IMR-90 (cell line): ENCODE results near the gene ZNRF3. TPM values are rescaled to one million over a fixed set of nuclear protein-coding genes. Genes with fewer than 3 reads are reported as not detected.

Experiments
- ATAC-seq: fragments of 200-7000 bp; cut with Tn5 transposase; 2 replicates; pipeline ENCODE4 v1.9.1; 2020; ENCODE audit warnings: low read depth, mild to moderate bottlenecking, moderate library complexity
- BruUV-seq: library from RNA; stranded (reverse); fragments of 400-500 nt; replicated peaks from 2 replicates; lab custom pipeline; 2021; lab: Mats Ljungman, UMichigan
- CTCF ChIA-PET: fragments of 300-600 bp; formaldehyde crosslinking; extraction: SDS; loops from one replicate; lab custom pipeline; 2021; ENCODE audit warnings: antibody characterized with exemption; lab: Yijun Ruan, JAX
- POLR2A ChIA-PET: fragments of 300-600 bp; sonication (Branson Sonifier 250); formaldehyde crosslinking; loops from one replicate; lab custom pipeline; 2022; ENCODE audit warnings: antibody characterized with exemption; ENCODE audit not compliant: unreplicated experiment; lab: Charles Lee
- DNase-seq: peaks from one replicate; pipeline ENCODE4 v3.0.0; 2013
- H2AFZ ChIP-seq: replicated peaks from 2 replicates; pipeline ENCODE3; 2013; ENCODE audit warnings: low read length, mild to moderate bottlenecking; ENCODE audit not compliant: poor library complexity
- H2AK5ac ChIP-seq: 2 replicates; pipeline ENCODE4 v1.6.1; 2013; ENCODE audit warnings: low read depth, low read length, inconsistent platforms
- H2AK9ac ChIP-seq: replicated peaks from 2 replicates; pipeline ENCODE3; 2013; ENCODE audit warnings: mild to moderate bottlenecking, low read depth, low read length, moderate library complexity; ENCODE audit not compliant: poor library complexity
- H2BK120ac ChIP-seq: 2 replicates; pipeline ENCODE4 v1.6.1; 2013; ENCODE audit warnings: low read depth, low read length, inconsistent platforms
- H2BK15ac ChIP-seq: 3 replicates; pipeline ENCODE4 v1.6.1; 2013; ENCODE audit warnings: low read depth, low read length, inconsistent platforms
- H2BK20ac ChIP-seq: 2 replicates; pipeline ENCODE4 v1.6.1; 2013; ENCODE audit warnings: low read depth, mild to moderate bottlenecking, inconsistent platforms, low read length, moderate library complexity
- H2BK5ac ChIP-seq: 2 replicates; pipeline ENCODE4 v1.6.1; 2013; ENCODE audit warnings: mild to moderate bottlenecking, low read depth, low read length, inconsistent platforms; ENCODE audit not compliant: poor library complexity, severe bottlenecking
- H3K14ac ChIP-seq: replicated peaks from 2 replicates; pipeline ENCODE4 v1.6.1; 2013; ENCODE audit warnings: low read depth, low read length, inconsistent platforms
- H3K18ac ChIP-seq: 2 replicates; pipeline ENCODE4 v1.6.1; 2013; ENCODE audit warnings: low read depth, low read length, control low read depth
- H3K23ac ChIP-seq: 2 replicates; pipeline ENCODE4 v1.6.1; 2013; ENCODE audit warnings: low read depth, low read length, inconsistent platforms
- H3K27ac ChIP-seq: 2 replicates; pipeline ENCODE4 v1.5.1; 2013; ENCODE audit warnings: mild to moderate bottlenecking, control low read depth, low read length; ENCODE audit not compliant: insufficient read depth
- H3K27me3 ChIP-seq: 2 replicates; pipeline ENCODE4 v1.6.1; 2013; ENCODE audit warnings: low read length; ENCODE audit not compliant: control insufficient read depth, insufficient read depth
- H3K36me3 ChIP-seq: 2 replicates; pipeline ENCODE4 v1.6.1; 2013; ENCODE audit warnings: low read length, mixed read lengths; ENCODE audit not compliant: control insufficient read depth, insufficient read depth
- H3K4ac ChIP-seq: 2 replicates; pipeline ENCODE4 v1.6.1; 2013; ENCODE audit warnings: low read depth, low read length, inconsistent platforms
- H3K4me1 ChIP-seq: 2 replicates; pipeline ENCODE4 v1.6.1; 2013; ENCODE audit warnings: low read length, mixed read lengths; ENCODE audit not compliant: control insufficient read depth, insufficient read depth
- H3K4me2 ChIP-seq: 2 replicates; pipeline ENCODE4 v1.6.1; 2013; ENCODE audit warnings: low read depth, mild to moderate bottlenecking, control low read depth, low read length, moderate library complexity
- H3K4me3 ChIP-seq: 2 replicates; pipeline ENCODE4 v1.5.1; 2013; ENCODE audit warnings: low read depth, mild to moderate bottlenecking, control low read depth, low read length, moderate library complexity; ENCODE audit not compliant: insufficient read depth
- H3K56ac ChIP-seq: 2 replicates; pipeline ENCODE4 v1.6.1; 2013; ENCODE audit warnings: low read length, inconsistent platforms; ENCODE audit not compliant: insufficient read depth; ENCODE audit errors: extremely low read depth
- H3K79me1 ChIP-seq, 2 experiments: 2 replicates each; pipeline ENCODE4 v1.6.1; 2013; ENCODE audit warnings: low read length in 2 of 2, inconsistent platforms in 1 of 2, low read depth in 1 of 2
- H3K9ac ChIP-seq: 2 replicates; pipeline ENCODE4 v1.6.1; 2013; ENCODE audit warnings: low read depth, low read length, control low read depth
- H3K9me1 ChIP-seq: 2 replicates; pipeline ENCODE4 v1.6.1; 2013; ENCODE audit warnings: low read length, inconsistent platforms; ENCODE audit not compliant: insufficient read depth
- H3K9me3 ChIP-seq: 2 replicates; pipeline ENCODE4 v1.6.1; 2013; ENCODE audit warnings: low read length; ENCODE audit not compliant: control insufficient read depth, insufficient read depth
- H4K20me1 ChIP-seq: 2 replicates; pipeline ENCODE4 v1.6.1; 2013; ENCODE audit warnings: low read length, inconsistent platforms; ENCODE audit not compliant: insufficient read depth
- H4K5ac ChIP-seq: 2 replicates; pipeline ENCODE4 v1.6.1; 2013; ENCODE audit warnings: mild to moderate bottlenecking, low read depth, low read length, control low read depth
- H4K8ac ChIP-seq, 2 experiments: 2 replicates each; pipeline ENCODE4 v1.6.1; 2013; ENCODE audit warnings: low read depth in 2 of 2, low read length in 2 of 2, control low read depth in 1 of 2, inconsistent platforms in 1 of 2
- H4K91ac ChIP-seq: 2 replicates; pipeline ENCODE4 v1.6.1; 2013; ENCODE audit warnings: low read depth, low read length, inconsistent platforms; ENCODE audit not compliant: insufficient read depth
- ELK1 ChIP-seq: fragments of 150-350 bp; IDR thresholded peaks from 2 replicates; pipeline ENCODE4 v1.6.1; 2016; ENCODE audit warnings: low read depth, mild to moderate bottlenecking, low read length, moderate library complexity, borderline replicate concordance
- RAD21 ChIP-seq: IDR thresholded peaks from 2 replicates; pipeline ENCODE4 v1.6.1; 2012; ENCODE audit warnings: low read length, improper control_type of control experiment
- WGBS, 2 experiments: methylation state at CpG; one replicate each; pipeline versions ENCODE4 v1.1.5 to v1.1.7; 2013; ENCODE audit warnings: missing lambda C conversion rate in 2 of 2; ENCODE audit not compliant: insufficient read length in 1 of 2; ENCODE audit errors: extremely low coverage in 2 of 2; 5-methylcytosine and 5-hydroxymethylcytosine counted together
- dilution Hi-C: fragments of 300-500 bp; cut with HindIII; formaldehyde crosslinking; loops from one replicate; pipeline ENCODE4 v1.14.3; 2018; ENCODE audit warnings: low sequenced_read_pairs; ENCODE audit not compliant: unreplicated experiment
- in situ Hi-C: fragments of 300-500 bp; cut with MboI; formaldehyde crosslinking; loops from 3 replicates; pipeline ENCODE4 v1.14.3; 2019; ENCODE audit warnings: low sequenced_read_pairs, inconsistent platforms, mixed read lengths
- intact Hi-C: fragments of 100-400 bp; cut with micrococcal nuclease; formaldehyde crosslinking; loops from 2 replicates; pipeline ENCODE4 v1.10.0; 2022
- polyA plus RNA-seq, 3 experiments: library from polyadenylated mRNA; depleted of rRNA; stranded (reverse); fragments of >200 nt; gene quantifications; 2 replicates each; pipeline ENCODE4 v1.2.3, GENCODE V29; 2012; ENCODE audit warnings: low replicate concordance in 1 of 3
- total RNA-seq: library from RNA; depleted of rRNA; stranded (reverse); fragments of >200 nt; gene quantifications from 2 replicates; pipeline ENCODE4 v1.2.3, GENCODE V29; 2012

The ZNRF3 gene
- total and polyA plus RNA-seq, 2 of the 4 experiments (the other 2 are of a cell fraction), result 1.4 to 2.4 TPM

GRCh38 chr22:29023172-29023796, 139.9 kb downstream of the ZNRF3 start:
- Histone ChIP-seq H3K27ac (no peak overlapping the region), H2BK15ac (no peak overlapping the region), H4K20me1 (no peaks in the 10 kb centered on the region), H3K4me2 (no peak overlapping the region), H3K27me3 (no peaks in the 10 kb centered on the region), H3K79me1 (peaks cover 2 to 6% of the 10 kb centered on the region in 2 experiments; a peak in 1 of 4 replicates), H2AK5ac (no peak overlapping the region), H3K23ac (no peak overlapping the region), H3K9me3 (peaks cover 3% of the 10 kb centered on the region), H2AK9ac (no peak overlapping the region), H2AFZ (peak overlapping the region; percentile 19), H3K4me1 (no peaks in the 10 kb centered on the region), H3K4me3 (no peak overlapping the region), H2BK120ac (no peak overlapping the region), H3K9ac (no peak overlapping the region), H2BK20ac (no peak overlapping the region), H3K14ac (no peak overlapping the region), H3K9me1 (peaks cover 6% of the 10 kb centered on the region), H4K91ac (no peak overlapping the region), H4K8ac (no peak overlapping the region), H3K18ac (no peak overlapping the region), H3K4ac (no peak overlapping the region), H3K36me3 (no peaks in the 10 kb centered on the region), H2BK5ac (no peak overlapping the region), H3K56ac (no peak overlapping the region), H4K5ac (no peak overlapping the region)
- ChIA-PET POLR2A (no interaction called here), CTCF (no interaction called here)
- in situ Hi-C loops (no loop called here), intact Hi-C loops (no loop called here), dilution Hi-C loops (no loop called here)
- no peak for ATAC-seq
- DNase-seq, result no peak
- no CpG with 5 or more reads among the region's 3 CpGs for WGBS, 2 experiments
- no peak for TF ChIP-seq ELK1
- no peak for TF ChIP-seq RAD21
- no TSS peak for BruUV-seq
